Natural killer cell (primary cell): ENCODE data around the gene TMEM221. TPM values are rescaled to one million over a fixed set of nuclear protein-coding genes. Genes with fewer than 3 reads are reported as not detected.

Source experiments
- ATAC-seq, 3 donors: fragments of 150-1000 bp in 2 of 3; fragments of 200-7000 bp in 1 of 3; cut with Tn5 transposase; 1 replicate in 1 of 3; 2 replicates in 2 of 3; pipeline ENCODE4 v1.10.0; 2021; ENCODE audit warnings: mild to moderate bottlenecking in 2 of 3, moderate library complexity in 2 of 3
- DNase-seq, 2 donors: peaks; one replicate each; pipeline versions ENCODE4 v3.0.0 to v3.0.0-alpha.2; 2013 to 2021; ENCODE audit warnings: mixed read lengths in 1 of 2
- H3K27ac ChIP-seq: one replicate; pipeline ENCODE4 v1.5.1; 2013; ENCODE audit warnings: mild to moderate bottlenecking, low read length
- H3K27me3 ChIP-seq: one replicate; pipeline ENCODE4 v1.6.1; 2013; ENCODE audit warnings: low read length; ENCODE audit not compliant: control insufficient read depth, insufficient read depth
- H3K36me3 ChIP-seq: one replicate; pipeline ENCODE4 v1.6.1; 2013; ENCODE audit warnings: low read length; ENCODE audit not compliant: control insufficient read depth, insufficient read depth
- H3K4me1 ChIP-seq: one replicate; pipeline ENCODE4 v1.6.1; 2013; ENCODE audit warnings: low read length; ENCODE audit not compliant: control insufficient read depth, insufficient read depth
- H3K4me3 ChIP-seq: one replicate; pipeline ENCODE4 v1.5.1; 2013; ENCODE audit warnings: low read length
- H3K9me3 ChIP-seq: one replicate; pipeline ENCODE4 v1.6.1; 2013; ENCODE audit warnings: low read length; ENCODE audit not compliant: control insufficient read depth, insufficient read depth
- H3K27ac Mint-ChIP-seq, 2 donors: one replicate each; pipeline ENCODE4 v1.8.0; 2022; ENCODE audit warnings: mild to moderate bottlenecking in 2 of 2, mixed read lengths in 2 of 2, moderate library complexity in 1 of 2
- H3K27me3 Mint-ChIP-seq, 2 donors: one replicate each; pipeline ENCODE4 v1.8.0; 2022; ENCODE audit warnings: low read depth in 2 of 2, mixed read lengths in 2 of 2
- H3K36me3 Mint-ChIP-seq: one replicate; pipeline ENCODE4 v1.8.0; 2022; ENCODE audit warnings: mixed read lengths
- H3K4me1 Mint-ChIP-seq, 2 donors: one replicate each; pipeline ENCODE4 v1.8.0; 2022; ENCODE audit warnings: mixed read lengths in 2 of 2
- H3K4me3 Mint-ChIP-seq: one replicate; pipeline ENCODE4 v1.8.0; 2022; ENCODE audit warnings: mild to moderate bottlenecking, moderate library complexity, mixed read lengths
- H3K9me3 Mint-ChIP-seq, 2 donors: one replicate each; pipeline ENCODE4 v1.8.0; 2022; ENCODE audit warnings: mixed read lengths in 2 of 2
- WGBS: methylation state at CpG from one replicate; pipeline ENCODE4 v1.1.7; 2013; ENCODE audit warnings: missing lambda C conversion rate; ENCODE audit not compliant: insufficient coverage; 5-methylcytosine and 5-hydroxymethylcytosine counted together
- intact Hi-C: fragments of 100-400 bp; cut with micrococcal nuclease; formaldehyde crosslinking; loops from one replicate; pipeline ENCODE4 v1.14.2; 2022
- total RNA-seq, 4 donors: library from RNA; stranded (reverse); fragments of 120-200 nt in 1 of 4; gene quantifications; one replicate each; pipeline versions ENCODE4 v1.2.3 to v1.2.4, GENCODE V29; 2013 to 2022
- TF ChIP-seq, protein P1 (sequence below): fragments of 200-600 bp; IDR thresholded peaks from one replicate; pipeline ENCODE4 v1.8.0; 2022; ENCODE audit warnings: antibody characterized with exemption

Gene TMEM221
- total RNA-seq, 3 donors from 2014 or later (not counting 1 experiment from before 2014, with no cell fraction given), result not detected

DNA sequence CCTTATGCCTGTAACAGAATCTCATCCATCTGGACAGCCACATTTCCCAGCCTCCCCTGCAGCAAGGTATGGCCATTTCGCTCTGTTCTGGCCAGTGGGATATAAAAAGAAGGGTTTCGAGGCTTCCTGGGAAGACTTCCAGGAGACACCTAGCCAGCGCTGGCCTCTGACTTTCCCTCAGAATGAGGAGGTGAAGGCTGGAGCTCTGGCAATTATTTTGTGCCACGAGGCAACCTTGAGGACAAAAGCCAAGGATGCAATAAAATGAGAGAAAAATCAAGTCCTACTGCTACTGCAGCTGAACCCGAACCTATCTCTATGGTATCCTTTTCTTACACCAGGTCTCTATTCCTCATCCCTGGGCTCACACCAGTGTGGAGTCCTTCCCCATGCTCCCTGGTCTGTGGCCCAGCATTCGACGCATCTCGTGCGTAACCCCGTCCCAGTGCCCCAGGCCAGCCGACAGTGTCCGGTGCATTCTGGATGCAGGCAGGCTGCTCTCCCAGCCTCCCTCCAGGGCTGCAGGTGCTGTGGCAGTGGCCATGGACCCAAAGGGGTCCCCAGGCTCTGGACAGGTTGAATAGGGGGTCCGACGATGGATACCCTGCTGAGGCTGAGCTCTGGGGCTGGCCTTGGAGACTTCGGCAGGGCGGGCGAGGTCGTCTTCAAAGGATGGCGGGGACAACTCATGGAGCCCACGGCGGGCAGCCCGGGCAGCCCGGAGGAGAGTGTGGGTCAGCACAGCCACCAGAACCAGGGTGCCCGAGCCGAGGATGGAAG is 12.2 kb downstream of the TMEM221 start:
- H3K9me3 Mint-ChIP-seq, result no peaks in the 10 kb centered on the region
- no peak overlapping the region for H3K27ac Mint-ChIP-seq
- Histone ChIP-seq H3K27me3 (no peaks in the 10 kb centered on the region), H3K9me3 (peaks cover under 1% of the 10 kb centered on the region), H3K36me3 (no peaks in the 10 kb centered on the region), H3K4me1 (no peaks in the 10 kb centered on the region), H3K4me3 (no peak overlapping the region), H3K27ac (no peak overlapping the region)
- H3K27me3 Mint-ChIP-seq, result no peaks in the 10 kb centered on the region
- intact Hi-C loops, result no loop called here
- H3K4me3 Mint-ChIP-seq, result no peak overlapping the region
- no peaks in the 10 kb centered on the region for H3K36me3 Mint-ChIP-seq
- no peaks in the 10 kb centered on the region for H3K4me1 Mint-ChIP-seq
- DNase-seq (no peak), ATAC-seq (no peak)
- TF ChIP-seq, protein P1, sequence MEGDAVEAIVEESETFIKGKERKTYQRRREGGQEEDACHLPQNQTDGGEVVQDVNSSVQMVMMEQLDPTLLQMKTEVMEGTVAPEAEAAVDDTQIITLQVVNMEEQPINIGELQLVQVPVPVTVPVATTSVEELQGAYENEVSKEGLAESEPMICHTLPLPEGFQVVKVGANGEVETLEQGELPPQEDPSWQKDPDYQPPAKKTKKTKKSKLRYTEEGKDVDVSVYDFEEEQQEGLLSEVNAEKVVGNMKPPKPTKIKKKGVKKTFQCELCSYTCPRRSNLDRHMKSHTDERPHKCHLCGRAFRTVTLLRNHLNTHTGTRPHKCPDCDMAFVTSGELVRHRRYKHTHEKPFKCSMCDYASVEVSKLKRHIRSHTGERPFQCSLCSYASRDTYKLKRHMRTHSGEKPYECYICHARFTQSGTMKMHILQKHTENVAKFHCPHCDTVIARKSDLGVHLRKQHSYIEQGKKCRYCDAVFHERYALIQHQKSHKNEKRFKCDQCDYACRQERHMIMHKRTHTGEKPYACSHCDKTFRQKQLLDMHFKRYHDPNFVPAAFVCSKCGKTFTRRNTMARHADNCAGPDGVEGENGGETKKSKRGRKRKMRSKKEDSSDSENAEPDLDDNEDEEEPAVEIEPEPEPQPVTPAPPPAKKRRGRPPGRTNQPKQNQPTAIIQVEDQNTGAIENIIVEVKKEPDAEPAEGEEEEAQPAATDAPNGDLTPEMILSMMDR, result no peak
- 97% methylated on average over 25 of the region's 25 CpGs for WGBS

DNA sequence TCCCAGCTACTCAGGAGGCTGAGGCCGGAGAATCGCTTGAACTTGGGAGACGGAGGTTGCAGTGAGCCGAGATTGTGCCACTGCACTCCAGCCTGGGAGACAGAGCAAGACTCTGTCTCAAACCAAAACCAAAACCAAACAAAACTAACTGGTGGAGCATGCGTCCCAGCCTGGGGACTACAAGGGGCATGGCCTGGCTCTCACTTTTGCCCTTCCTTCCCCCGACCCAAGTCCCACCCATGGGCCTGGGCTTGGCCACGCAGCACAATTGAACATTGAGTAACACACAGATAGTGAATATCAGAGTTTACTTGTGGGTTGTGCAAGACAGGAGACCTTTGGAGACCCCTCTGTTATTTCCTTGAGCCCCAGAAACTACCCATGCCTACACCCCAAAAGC is 13.2 kb downstream of the TMEM221 start:
- no peaks in the 10 kb centered on the region for H3K36me3 ChIP-seq
- no peaks in the 10 kb centered on the region for H3K4me1 Mint-ChIP-seq
- no peaks in the 10 kb centered on the region for H3K27me3 ChIP-seq
- H3K4me3 ChIP-seq, result no peak overlapping the region
- H3K4me1 ChIP-seq, result no peaks in the 10 kb centered on the region
- no peaks in the 10 kb centered on the region for H3K9me3 ChIP-seq
- no peak overlapping the region for H3K4me3 Mint-ChIP-seq
- 83% methylated on average over 7 of the region's 7 CpGs for WGBS
- TF ChIP-seq, protein P1, result no peak
- no peak overlapping the region for H3K27ac Mint-ChIP-seq
- intact Hi-C loops, result no loop called here
- DNase-seq, result no peak
- H3K27ac ChIP-seq, result no peak overlapping the region
- no peaks in the 10 kb centered on the region for H3K27me3 Mint-ChIP-seq
- H3K36me3 Mint-ChIP-seq, result no peaks in the 10 kb centered on the region
- H3K9me3 Mint-ChIP-seq, result no peaks in the 10 kb centered on the region
- ATAC-seq, result no peak

DNA sequence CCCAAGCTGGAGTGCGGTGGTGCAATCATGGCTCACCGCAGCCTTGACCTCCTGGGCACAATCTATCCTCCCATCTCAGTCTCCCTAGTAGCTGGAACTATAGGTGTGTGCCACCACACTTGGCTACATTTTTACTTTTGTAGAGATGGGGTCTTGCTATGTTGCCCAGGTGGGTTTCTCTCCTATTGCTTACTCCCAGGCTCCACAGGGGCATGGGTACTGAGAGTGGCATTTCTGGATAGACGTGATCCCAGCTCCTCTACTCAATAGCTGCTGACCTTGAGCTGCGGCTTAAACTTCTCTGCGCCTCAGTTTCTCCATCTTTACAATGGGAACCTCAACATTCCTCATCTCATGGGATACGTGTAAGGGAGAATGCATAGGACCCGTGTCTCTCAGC is 17.1 kb downstream of the TMEM221 start:
- H3K27ac Mint-ChIP-seq, result no peak overlapping the region
- Histone ChIP-seq H3K9me3 (no peaks in the 10 kb centered on the region), H3K4me3 (no peak overlapping the region), H3K27ac (no peak overlapping the region), H3K36me3 (no peaks in the 10 kb centered on the region), H3K27me3 (no peaks in the 10 kb centered on the region), H3K4me1 (no peaks in the 10 kb centered on the region)
- H3K4me3 Mint-ChIP-seq, result no peak overlapping the region
- WGBS, result 87% methylated on average over 7 of the region's 7 CpGs
- ATAC-seq (no peak), DNase-seq (no peak)
- no peaks in the 10 kb centered on the region for H3K4me1 Mint-ChIP-seq
- no peaks in the 10 kb centered on the region for H3K27me3 Mint-ChIP-seq
- no peaks in the 10 kb centered on the region for H3K36me3 Mint-ChIP-seq
- intact Hi-C loops, result no loop called here
- H3K9me3 Mint-ChIP-seq, result no peaks in the 10 kb centered on the region
- TF ChIP-seq, protein P1, result no peak

DNA sequence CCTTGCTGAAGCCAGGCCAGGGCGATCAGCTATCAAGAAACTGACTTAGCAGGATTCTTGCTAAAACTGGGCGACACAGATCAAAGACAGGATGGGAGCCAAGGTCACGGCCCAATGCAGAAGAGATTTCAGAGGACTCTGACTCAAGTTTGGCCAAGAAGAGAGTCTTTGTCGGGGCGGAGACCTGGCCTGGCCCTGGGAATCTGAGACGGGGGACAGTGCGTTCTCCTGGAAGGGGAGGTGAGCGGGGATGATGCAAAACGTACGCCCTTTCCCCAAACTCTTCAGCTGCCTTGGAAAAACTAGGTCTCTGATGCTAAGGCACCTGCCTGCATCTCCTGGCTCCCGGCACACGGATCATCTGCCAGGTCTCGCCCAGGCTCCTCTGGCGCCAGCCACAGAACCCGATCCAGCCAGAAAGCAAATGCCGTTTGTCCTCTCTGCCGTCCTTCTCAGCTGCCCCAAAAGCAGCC is 18.8 kb downstream of the TMEM221 start:
- peaks cover 3% of the 10 kb centered on the region for H3K4me1 ChIP-seq
- no peak overlapping the region for H3K27ac Mint-ChIP-seq
- H3K4me3 Mint-ChIP-seq, result no peak overlapping the region
- H3K27me3 ChIP-seq, result no peaks in the 10 kb centered on the region
- H3K27me3 Mint-ChIP-seq, result no peaks in the 10 kb centered on the region
- H3K9me3 Mint-ChIP-seq, result no peaks in the 10 kb centered on the region
- no peak overlapping the region for H3K27ac ChIP-seq
- WGBS, result 94% methylated on average over 17 of the region's 17 CpGs
- intact Hi-C loops, result no loop called here
- H3K9me3 ChIP-seq, result no peaks in the 10 kb centered on the region
- no peaks in the 10 kb centered on the region for H3K36me3 ChIP-seq
- H3K36me3 Mint-ChIP-seq, result no peaks in the 10 kb centered on the region
- no peak for ATAC-seq
- peaks cover 0 to 6% of the 10 kb centered on the region in 2 donors for H3K4me1 Mint-ChIP-seq
- H3K4me3 ChIP-seq, result no peak overlapping the region
- TF ChIP-seq, protein P1, result no peak
- no peak for DNase-seq
